Stimulated activated CD8-positive, alpha-beta memory T cell treated with anti-CD3 and anti-CD28 coated beads, Interleukin-4, amount 100 ng/mL, for 4 hours (primary cell): ENCODE results near the gene ZNF273.
"Not testable (repeated sequence)": the region's sequence is repeated elsewhere in the genome, so short reads cannot be mapped to it uniquely, and the experiment has no call there.

ENCODE experiments used
- DNase-seq, 2 donors: peaks; one replicate each; pipeline ENCODE4 v3.0.0-alpha.2; 2020; ENCODE audit warnings: low read depth in 2 of 2, low spot score in 1 of 2

The ZNF273 gene

GRCh38 chr7:64902806-64903721 is at the start of gene ZNF273:
TSS of gene ZNF273 (plus strand) at chr7:64903273. CDS start at chr7:64903318, 45 bp downstream.
- DNase-seq, result peak; percentile 76 to 77

GRCh38 chr7:64853679-64854078 is 49.4 kb upstream of the ZNF273 start:
- DNase-seq, result no peak

GRCh38 chr7:64854969-64855368 is 48.1 kb upstream of the ZNF273 start:
- no peak for DNase-seq

- DNase-seq, result no peak
Measured at GRCh38 chr7:64863021-64863420, 40.1 kb upstream of the ZNF273 start.

GRCh38 chr7:64863530-64863929 is 39.5 kb upstream of the ZNF273 start:
- DNase-seq, result not testable (repeated sequence)

- no peak for DNase-seq
Measured at GRCh38 chr7:64863969-64864368, 39.1 kb upstream of the ZNF273 start.

GRCh38 chr7:64867863-64868440 is 35.1 kb upstream of the ZNF273 start:
- DNase-seq, result no peak

- no peak for DNase-seq
Measured at GRCh38 chr7:64868499-64868898, 34.6 kb upstream of the ZNF273 start.

GRCh38 chr7:64869121-64869725 is 33.9 kb upstream of the ZNF273 start:
- no peak for DNase-seq

- DNase-seq, result no peak
Measured at GRCh38 chr7:64869912-64870562, 33.0 kb upstream of the ZNF273 start.

GRCh38 chr7:64870656-64871055 is 32.4 kb upstream of the ZNF273 start:
- DNase-seq, result no peak

GRCh38 chr7:64871761-64872160 is 31.3 kb upstream of the ZNF273 start:
- DNase-seq, result no peak

- no peak for DNase-seq
Measured at GRCh38 chr7:64872351-64873154, 30.5 kb upstream of the ZNF273 start.

- DNase-seq, result no peak
Measured at GRCh38 chr7:64873155-64873500, 29.9 kb upstream of the ZNF273 start.

GRCh38 chr7:64873517-64873916 is 29.6 kb upstream of the ZNF273 start:
- DNase-seq, result no peak

- no peak for DNase-seq
Measured at GRCh38 chr7:64874114-64874513, 29.0 kb upstream of the ZNF273 start.

- DNase-seq, result no peak
Measured at GRCh38 chr7:64874562-64875250, 28.4 kb upstream of the ZNF273 start.

- DNase-seq, result no peak
Measured at GRCh38 chr7:64875258-64875657, 27.8 kb upstream of the ZNF273 start.

GRCh38 chr7:64875658-64876406 is 27.2 kb upstream of the ZNF273 start:
- DNase-seq, result no peak
